GM21737 (cell line): ENCODE measurements around the gene ODC1.
A peak's percentile ranks its signal among the peaks of the same experiment; 100 is the strongest.

Source experiments
- ATAC-seq: cut with Tn5 transposase; IDR thresholded peaks from one replicate; pipeline ENCODE4 v1.9.1; 2021; ENCODE audit warnings: mild to moderate bottlenecking, moderate library complexity; ENCODE audit not compliant: unreplicated experiment

Gene ODC1

GRCh38 chr2:10419553-10420257 is 28.4 kb downstream of the ODC1 start:
- no peak for ATAC-seq

- no peak for ATAC-seq
Observed at GRCh38 chr2:10417551-10418335, 30.4 kb downstream of the ODC1 start.

- ATAC-seq, result no peak
Observed at GRCh38 chr2:10415640-10416039, 32.5 kb downstream of the ODC1 start.

GRCh38 chr2:10415048-10415447 is 33.1 kb downstream of the ODC1 start:
- no peak for ATAC-seq

DNA sequence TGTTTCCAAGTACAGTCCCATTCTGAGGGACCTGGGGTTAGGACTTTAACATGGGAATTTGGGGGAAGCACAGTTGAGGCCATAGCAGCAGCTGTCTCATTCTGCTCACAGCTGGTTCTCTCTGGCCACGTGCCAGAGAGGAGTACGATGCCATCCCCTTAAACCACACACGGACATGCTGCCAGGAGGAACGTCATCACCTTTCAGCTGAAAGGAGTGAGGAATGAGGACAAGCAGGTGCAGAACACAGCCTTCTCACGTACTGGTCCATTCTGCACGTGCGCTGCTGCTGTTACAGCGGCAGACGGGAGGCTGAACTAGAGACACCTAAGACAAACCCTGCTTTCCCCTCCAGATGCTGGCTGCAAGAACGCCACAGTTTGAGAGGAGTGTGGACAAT is 33.5 kb downstream of the ODC1 start:
- no peak for ATAC-seq

- ATAC-seq, result no peak
Observed at GRCh38 chr2:10413991-10414451, 34.1 kb downstream of the ODC1 start.

DNA sequence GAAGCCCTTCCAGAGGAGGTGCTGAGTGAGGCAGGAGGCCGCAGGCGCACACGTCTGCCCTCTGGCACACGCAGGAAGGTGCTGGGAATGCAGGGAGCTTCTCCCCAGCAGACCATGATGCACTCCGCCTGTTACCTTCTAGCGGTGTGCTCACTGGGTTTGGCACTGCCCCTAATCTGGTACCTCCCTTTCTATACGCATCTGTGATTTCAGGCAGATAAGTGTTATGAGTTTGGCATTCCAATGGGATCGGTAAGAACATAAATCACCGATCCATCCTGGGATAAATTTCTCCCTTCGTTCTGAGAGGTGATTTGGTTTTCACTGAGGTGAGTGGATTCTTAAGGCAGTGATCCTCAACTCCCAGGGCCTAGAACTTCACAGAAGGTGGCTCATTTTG is 34.6 kb downstream of the ODC1 start:
- ATAC-seq, result no peak

- no peak for ATAC-seq
Observed at GRCh38 chr2:10412380-10412779, 35.7 kb downstream of the ODC1 start.

DNA sequence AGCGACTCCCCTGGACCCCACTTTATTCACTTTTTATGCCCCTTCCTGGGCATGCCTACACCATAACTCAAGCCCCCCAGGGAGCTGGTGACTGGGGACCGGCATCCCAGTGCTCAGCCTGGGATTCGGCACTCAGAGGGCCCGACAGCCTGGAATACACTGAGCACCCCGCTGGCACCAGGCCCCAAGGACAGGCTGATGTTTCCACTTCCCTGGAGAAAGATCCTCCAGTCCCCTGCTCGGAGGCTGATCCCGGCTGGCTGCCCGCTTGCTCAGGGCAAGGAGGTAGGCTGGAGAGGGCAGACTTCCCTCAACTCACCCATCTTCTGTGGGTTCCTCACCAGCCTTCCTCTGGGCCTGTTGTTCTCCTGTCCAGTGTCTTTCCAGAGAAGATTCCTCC is 36.6 kb downstream of the ODC1 start:
- no peak for ATAC-seq

DNA sequence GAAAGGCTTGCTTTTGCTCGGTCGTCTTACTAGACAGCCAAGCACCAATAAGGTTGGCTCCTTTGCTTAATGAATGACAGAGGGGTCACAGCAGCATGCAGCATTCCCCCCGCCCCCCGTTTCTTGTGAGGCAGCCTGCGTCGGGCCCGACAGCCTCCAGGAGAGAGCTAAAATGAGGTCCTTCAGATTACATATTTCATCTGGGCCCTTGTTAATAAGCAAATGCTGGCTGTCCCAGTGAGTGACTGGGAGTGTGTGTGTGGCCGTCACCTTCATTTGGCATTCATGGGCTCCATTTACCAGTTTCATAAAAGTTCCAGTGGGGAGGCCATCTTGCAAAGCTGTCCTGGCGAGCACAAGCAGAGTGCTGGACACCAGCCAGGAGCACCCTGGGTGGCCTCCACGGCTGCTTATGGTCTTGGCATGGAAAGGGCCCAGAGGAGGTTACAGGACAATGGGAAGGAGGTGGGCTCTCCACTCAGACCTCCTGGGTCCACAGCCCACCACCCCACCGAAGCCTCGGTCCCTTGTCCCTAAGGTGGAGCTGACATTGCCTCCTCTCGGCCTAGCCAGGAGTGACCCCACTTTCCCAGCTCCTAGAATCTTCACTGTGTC is 37.2 kb downstream of the ODC1 start:
- ATAC-seq, result no peak

DNA sequence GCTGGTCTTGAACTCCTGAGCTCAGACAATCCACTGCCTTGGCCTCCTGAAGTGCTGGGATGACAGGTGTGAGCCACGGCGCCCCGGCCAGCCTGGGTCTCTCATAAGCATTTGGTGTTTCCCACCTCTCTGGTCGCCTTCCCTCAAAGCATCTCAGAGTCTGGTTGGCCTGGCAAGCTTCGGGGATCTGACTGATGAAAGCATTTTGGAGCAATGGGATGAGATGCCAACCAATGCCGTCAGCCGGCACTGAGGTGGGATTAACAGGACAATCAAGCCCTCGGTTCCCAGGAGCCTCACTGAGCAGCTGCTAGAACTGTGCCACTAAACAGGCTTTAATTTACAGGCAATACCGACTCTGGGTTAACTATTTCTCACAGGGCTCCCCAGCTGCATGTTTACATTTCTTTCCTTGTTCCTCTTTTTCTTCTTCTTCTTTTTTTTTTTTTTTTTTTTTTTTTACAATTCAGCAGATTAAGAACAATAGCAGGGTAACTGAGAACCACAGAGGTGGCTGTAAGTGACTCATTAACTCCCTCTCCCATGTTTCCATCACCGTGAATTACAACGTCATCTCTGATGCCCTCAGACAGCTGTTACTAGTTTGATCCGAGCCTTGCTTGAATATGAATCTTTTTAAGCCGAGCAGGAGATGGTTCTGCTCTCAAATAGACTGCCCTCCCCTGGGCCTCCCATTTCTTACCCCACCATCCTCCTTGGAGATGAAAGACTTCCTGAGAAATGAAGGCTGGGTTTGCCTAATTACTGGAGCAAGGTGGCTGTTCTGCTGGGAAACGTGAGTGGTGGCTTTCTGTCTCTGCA is 37.9 kb downstream of the ODC1 start:
- peak; percentile 51 for ATAC-seq

DNA sequence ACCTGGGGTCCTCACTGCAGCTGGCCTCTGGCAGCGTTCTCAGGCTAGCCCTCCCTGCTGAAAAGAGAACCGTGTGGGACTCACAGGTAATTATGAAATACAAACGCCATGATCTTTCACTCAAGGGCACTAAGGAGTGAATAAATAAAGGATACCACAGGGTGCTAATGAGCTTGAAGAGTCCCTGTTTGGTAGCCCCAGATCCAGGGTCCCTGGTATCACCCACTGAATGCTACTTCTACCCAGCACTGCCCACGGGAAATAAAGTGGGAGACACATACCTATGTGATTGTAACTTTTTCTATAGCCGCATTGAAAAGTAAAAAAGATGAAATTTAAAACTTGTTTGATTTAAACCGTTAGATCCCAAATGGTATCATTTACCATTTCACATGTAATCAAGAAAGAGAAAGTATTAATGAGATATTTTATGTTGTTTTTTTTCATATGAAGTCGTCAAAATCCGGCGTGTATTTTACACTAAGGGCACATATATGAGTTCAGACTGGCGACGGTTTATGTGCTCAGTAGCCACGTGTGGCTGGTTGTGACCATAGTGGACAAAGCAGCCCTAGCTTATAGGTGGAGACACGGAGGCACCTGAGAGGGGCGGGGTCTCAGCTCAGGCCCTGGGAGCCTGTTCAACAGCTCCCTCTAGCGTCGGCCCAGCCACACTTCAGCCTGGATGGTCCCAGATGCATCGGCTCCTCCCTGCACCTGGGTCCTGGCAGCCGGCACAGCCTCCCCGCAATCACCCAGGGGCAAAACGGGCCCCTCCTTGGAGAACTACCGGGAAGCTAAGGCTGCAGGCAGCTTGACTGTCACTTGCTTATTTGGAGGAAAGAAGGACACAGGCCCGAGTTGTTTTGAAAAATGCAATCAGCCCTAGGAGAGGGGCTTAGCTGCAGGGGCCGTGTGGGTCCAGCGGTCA is 39.2 kb downstream of the ODC1 start:
- peak; percentile 52 for ATAC-seq

GRCh38 chr2:10407841-10408648 is 40.1 kb downstream of the ODC1 start:
- ATAC-seq, result peak; percentile 45

DNA sequence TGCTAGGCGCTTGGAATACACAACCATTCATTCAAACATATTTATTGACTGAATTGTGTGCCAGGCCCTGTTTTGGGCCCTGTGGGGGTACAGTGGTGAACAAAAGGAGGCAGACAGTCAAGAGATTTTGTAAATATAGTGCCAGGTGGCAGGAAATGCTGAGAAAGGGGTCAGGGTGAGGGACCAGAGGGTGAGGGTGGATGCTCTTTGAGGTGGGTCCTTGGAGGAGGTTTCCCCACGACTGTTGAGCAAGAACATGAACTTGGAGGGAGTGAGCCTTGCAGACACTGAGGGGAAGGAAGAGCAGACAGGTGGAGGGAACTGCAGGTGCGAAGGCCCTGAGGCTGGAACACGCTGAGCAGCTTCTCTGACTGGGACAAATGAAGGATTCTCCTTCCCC is 40.7 kb downstream of the ODC1 start:
- no peak for ATAC-seq

DNA sequence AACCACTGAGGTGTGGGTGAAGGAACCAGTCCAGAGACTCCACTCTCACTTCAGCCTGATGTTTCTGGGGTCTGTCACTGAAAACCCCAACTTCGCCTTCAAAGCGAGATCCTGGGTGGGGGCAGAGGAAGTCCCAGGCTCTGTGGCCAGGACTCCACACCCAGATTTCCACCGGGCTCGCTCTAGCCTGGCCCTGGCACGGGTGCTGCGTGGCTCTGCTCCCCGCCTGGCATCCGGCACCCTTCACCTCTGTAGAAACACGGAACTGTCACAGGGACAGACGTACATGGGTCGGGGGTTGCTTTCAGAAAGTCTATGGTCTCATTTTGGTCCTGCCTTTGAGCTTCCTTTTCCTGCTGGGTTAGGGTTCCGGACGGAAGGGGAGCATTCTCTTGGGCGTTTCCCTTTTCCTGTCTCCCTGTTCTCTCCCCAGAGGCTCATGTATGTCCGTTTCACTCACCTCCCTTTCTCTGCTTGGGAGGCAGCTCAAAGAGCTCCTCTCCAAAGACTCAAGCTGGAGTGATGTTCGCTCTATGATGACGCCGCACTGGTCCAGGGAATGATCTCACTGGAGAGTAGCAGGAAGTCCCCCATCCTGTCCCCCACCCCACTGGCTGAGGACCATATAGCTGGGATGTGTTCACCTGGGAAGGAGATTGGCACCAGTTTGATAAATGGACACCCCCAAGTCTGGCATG is 41.5 kb downstream of the ODC1 start:
- ATAC-seq, result no peak

DNA sequence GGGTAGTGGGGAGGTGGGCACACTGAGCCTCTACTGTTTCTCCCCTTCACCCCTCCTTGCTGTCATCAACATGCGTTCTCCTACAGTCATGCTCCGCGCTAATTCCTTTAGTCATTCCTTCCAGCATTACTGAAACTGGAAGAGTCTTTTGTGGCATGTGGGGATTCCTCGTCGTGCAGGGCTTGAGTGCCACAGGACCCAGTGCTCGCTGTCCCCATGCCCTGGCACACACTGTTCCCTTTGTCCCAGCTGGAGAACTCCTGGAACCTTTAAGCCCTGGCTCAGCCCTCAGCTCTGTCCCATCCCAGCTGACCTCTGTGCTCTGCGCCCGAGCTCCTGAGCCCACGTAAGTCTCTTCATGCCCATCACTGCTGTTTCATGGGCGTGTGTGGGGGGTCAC is 42.1 kb downstream of the ODC1 start:
- no peak for ATAC-seq

GRCh38 chr2:10405448-10405847 is 42.7 kb downstream of the ODC1 start:
- no peak for ATAC-seq

GRCh38 chr2:10404324-10405143 is 43.6 kb downstream of the ODC1 start:
- ATAC-seq, result no peak
